Prostate gland (tissue), 2 donors: ENCODE results near the gene TPD52L1.

Experiments used
- POLR2A ChIP-seq: fragments of 450-650 bp; IDR thresholded peaks from one replicate; pipeline ENCODE4 v1.6.1; 2016; ENCODE audit warnings: antibody characterized with exemption, mild to moderate bottlenecking
- POLR2AphosphoS5 ChIP-seq: sonication (generic); formaldehyde crosslinking; IDR thresholded peaks from one replicate; pipeline ENCODE4 v1.6.1; 2017; ENCODE audit warnings: antibody characterized with exemption
- TF ChIP-seq, protein P1 (sequence below), 4 experiments: fragments of 200-600 bp in 2 of 4; fragments of 450-650 bp in 2 of 4; sonication (generic) in 2 of 4; IDR thresholded peaks; 1 replicate in 3 of 4; 2 replicates in 1 of 4; pipeline ENCODE4 v1.5.1; 2016 to 2019; ENCODE audit warnings: antibody characterized with exemption in 4 of 4, mild to moderate bottlenecking in 2 of 4, moderate library complexity in 2 of 4

DNA sequence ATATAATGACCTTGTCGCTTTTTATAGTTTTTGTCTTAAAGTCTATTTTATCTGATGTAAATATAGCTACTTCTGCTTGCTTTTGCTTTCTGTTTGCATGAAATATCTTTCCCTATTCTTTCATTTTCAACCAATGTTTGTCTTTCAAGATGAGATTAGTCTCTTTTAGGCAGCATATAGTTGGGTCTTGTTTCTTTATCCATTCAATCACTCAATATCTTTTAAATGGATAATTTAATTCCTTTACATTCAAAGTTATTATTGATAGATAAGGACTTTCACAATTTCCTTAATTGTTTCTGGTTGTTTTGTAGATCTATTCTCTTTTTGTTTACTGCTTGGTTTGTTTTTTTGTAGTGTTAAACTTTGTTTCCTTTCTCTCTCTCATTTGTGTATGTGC is 43.5 kb upstream of the TPD52L1 start:
- TF ChIP-seq, protein P1, sequence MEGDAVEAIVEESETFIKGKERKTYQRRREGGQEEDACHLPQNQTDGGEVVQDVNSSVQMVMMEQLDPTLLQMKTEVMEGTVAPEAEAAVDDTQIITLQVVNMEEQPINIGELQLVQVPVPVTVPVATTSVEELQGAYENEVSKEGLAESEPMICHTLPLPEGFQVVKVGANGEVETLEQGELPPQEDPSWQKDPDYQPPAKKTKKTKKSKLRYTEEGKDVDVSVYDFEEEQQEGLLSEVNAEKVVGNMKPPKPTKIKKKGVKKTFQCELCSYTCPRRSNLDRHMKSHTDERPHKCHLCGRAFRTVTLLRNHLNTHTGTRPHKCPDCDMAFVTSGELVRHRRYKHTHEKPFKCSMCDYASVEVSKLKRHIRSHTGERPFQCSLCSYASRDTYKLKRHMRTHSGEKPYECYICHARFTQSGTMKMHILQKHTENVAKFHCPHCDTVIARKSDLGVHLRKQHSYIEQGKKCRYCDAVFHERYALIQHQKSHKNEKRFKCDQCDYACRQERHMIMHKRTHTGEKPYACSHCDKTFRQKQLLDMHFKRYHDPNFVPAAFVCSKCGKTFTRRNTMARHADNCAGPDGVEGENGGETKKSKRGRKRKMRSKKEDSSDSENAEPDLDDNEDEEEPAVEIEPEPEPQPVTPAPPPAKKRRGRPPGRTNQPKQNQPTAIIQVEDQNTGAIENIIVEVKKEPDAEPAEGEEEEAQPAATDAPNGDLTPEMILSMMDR (IDR thresholded peaks at IDR 0.05), result no peak
- no peak for TF ChIP-seq POLR2A
- TF ChIP-seq POLR2AphosphoS5, result no peak
